GM21423 (cell line): ENCODE measurements around the gene HSPBAP1.
A peak's percentile ranks its signal among the peaks of the same experiment; 100 is the strongest.

Source experiments
- ATAC-seq: cut with Tn5 transposase; IDR thresholded peaks from one replicate; pipeline ENCODE4 v1.9.1; 2021; ENCODE audit warnings: mild to moderate bottlenecking, moderate library complexity; ENCODE audit not compliant: unreplicated experiment

Gene HSPBAP1

GRCh38 chr3:122793568-122794416 is at the start of gene HSPBAP1:
Gene HSPBAP1, minus strand, starts transcription at chr3:122793831. Its CDS starts 151 bp downstream, at chr3:122793680.
- peak; percentile 56 for ATAC-seq

- no peak for ATAC-seq
Observed at GRCh38 chr3:122835590-122835989, 42.0 kb upstream of the HSPBAP1 start.

- ATAC-seq, result no peak
Observed at GRCh38 chr3:122828281-122828680, 34.6 kb upstream of the HSPBAP1 start.

GRCh38 chr3:122826278-122826677 is 32.6 kb upstream of the HSPBAP1 start:
- no peak for ATAC-seq

- ATAC-seq, result no peak
Observed at GRCh38 chr3:122825460-122825859, 31.8 kb upstream of the HSPBAP1 start.

- ATAC-seq, result no peak
Observed at GRCh38 chr3:122824465-122825381, 31.1 kb upstream of the HSPBAP1 start.

- ATAC-seq, result no peak
Observed at GRCh38 chr3:122816587-122816986, 23.0 kb upstream of the HSPBAP1 start.

- ATAC-seq, result no peak
Observed at GRCh38 chr3:122810734-122811133, 17.1 kb upstream of the HSPBAP1 start.

GRCh38 chr3:122803977-122804376 is 10.3 kb upstream of the HSPBAP1 start:
- no peak for ATAC-seq

GRCh38 chr3:122802323-122802722 is 8.7 kb upstream of the HSPBAP1 start:
- no peak for ATAC-seq

GRCh38 chr3:122800706-122801237 is 7.1 kb upstream of the HSPBAP1 start:
- ATAC-seq, result no peak

GRCh38 chr3:122800031-122800430 is 6.4 kb upstream of the HSPBAP1 start:
- no peak for ATAC-seq

- no peak for ATAC-seq
Observed at GRCh38 chr3:122799322-122799721, 5.7 kb upstream of the HSPBAP1 start.

GRCh38 chr3:122797291-122797690 is 3.7 kb upstream of the HSPBAP1 start:
- ATAC-seq, result no peak

GRCh38 chr3:122795674-122796195 is 2.1 kb upstream of the HSPBAP1 start:
- no peak for ATAC-seq

GRCh38 chr3:122794779-122795673 is 1.4 kb upstream of the HSPBAP1 start, which contains the start of gene SLC49A4:
Gene SLC49A4, plus strand, starts transcription at chr3:122795069. Its CDS starts 124 bp downstream, at chr3:122795193.
- ATAC-seq, result peak; percentile 70

- no peak for ATAC-seq
Observed at GRCh38 chr3:122794483-122794778, 800 bp upstream of the HSPBAP1 start.

GRCh38 chr3:122789585-122790273 is 3.9 kb downstream of the HSPBAP1 start:
- no peak for ATAC-seq

GRCh38 chr3:122787872-122788271 is 5.8 kb downstream of the HSPBAP1 start:
- no peak for ATAC-seq

- ATAC-seq, result no peak
Observed at GRCh38 chr3:122786066-122786465, 7.6 kb downstream of the HSPBAP1 start.
